KG1 (cell line): ENCODE results near the gene WWC2.
"Not testable (repeated sequence)": the region's sequence is repeated elsewhere in the genome, so short reads cannot be mapped to it uniquely, and the experiment has no call there.

Experiments used
- DNase-seq: peaks from one replicate; lab custom pipeline; 2025; lab: John Stamatoyannopoulos, UW

Gene WWC2

GRCh38 chr4:183142571-183143550 lies 43.8 kb downstream of the WWC2 start:
- DNase-seq: no peak

- no peak for DNase-seq
These were observed 45.7 kb downstream of the WWC2 start for GRCh38 chr4:183144787-183145186.

- no peak for DNase-seq
These were observed 46.7 kb downstream of the WWC2 start for GRCh38 chr4:183145773-183146172.

GRCh38 chr4:183146478-183146877 lies 47.4 kb downstream of the WWC2 start:
- no peak for DNase-seq

GRCh38 chr4:183147196-183147595 lies 48.1 kb downstream of the WWC2 start:
- DNase-seq: no peak

- DNase-seq: no peak
These were observed 48.9 kb downstream of the WWC2 start for GRCh38 chr4:183147983-183148382.

GRCh38 chr4:183149616-183150539 lies 50.8 kb downstream of the WWC2 start:
- DNase-seq: no peak

DNA sequence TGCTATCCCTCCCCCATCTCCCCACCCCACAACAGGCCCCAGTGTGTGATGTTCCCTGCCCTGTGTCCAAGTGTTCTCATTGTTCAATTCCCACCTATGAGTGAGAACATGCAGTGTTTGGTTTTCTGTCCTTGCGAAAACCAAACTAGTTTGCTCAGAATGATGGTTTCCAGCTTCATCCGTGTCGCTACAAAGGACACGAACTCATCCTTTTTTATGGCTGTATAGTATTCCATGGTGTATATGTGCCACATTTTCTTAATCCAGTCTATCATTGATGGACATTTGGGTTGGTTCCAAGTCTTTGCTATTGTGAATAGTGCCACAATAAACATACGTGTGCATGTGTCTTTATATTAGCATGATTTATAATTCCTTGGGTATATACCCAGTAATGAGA lies 51.6 kb downstream of the WWC2 start:
- not testable (repeated sequence) for DNase-seq

- not testable (repeated sequence) for DNase-seq
These were observed 53.2 kb downstream of the WWC2 start for GRCh38 chr4:183152232-183152631.

- DNase-seq: no peak
These were observed 54.3 kb downstream of the WWC2 start for GRCh38 chr4:183153190-183153916.

DNA sequence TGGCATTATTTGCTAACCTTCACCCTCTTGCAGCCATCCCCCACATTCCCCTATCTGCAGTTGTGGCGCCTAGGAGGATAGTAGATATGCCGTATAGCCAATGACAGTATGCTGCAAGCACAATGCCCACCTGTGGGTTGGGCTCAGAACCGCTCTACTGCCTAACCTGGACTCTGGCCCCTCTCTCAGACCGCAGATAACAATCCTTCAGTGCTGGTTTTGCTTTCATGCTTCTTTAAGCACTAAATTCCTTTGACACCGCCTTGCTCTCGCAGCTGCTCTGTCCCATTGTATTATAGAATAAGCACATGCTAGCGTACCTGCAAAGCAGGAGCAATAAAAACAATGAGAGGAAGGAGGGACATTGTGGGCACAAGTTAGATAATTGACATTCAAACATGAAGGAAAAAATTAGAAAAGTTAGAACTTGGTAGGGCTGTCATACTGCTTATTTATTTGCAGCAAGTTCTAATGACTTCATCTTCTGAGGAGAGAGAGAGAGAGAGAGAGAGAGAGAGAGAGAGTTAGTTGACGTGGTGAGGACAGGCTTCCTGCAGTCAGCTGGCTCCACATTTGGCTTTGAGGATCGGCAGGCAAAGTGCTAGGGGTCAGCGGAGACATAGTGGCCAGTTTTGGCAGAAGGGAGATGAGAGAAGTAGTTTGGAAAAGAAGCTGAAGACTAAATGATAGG lies 55.8 kb downstream of the WWC2 start:
- no peak for DNase-seq

- no peak for DNase-seq
These were observed 56.6 kb downstream of the WWC2 start for GRCh38 chr4:183155450-183156184.

- DNase-seq: no peak
These were observed 58.2 kb downstream of the WWC2 start for GRCh38 chr4:183157215-183157614.

DNA sequence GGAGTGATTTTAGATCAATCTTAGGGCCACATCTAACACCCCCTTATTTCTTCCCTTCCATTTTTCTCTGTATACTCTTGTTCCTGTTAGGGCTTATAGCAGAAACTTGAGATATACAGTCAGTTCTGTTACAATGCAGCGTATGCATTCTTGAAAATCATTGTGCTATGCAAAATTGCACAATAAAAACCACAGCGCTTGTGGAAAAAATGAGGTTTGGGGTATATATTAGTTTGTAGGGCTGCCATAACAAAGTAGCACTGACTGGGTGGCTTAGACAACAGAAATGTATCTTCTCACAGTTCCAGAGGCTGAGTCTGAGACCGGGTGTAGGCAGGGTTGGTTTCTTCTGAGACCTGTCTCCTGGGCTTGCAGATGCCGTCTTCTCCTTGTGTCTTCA lies 59.0 kb downstream of the WWC2 start:
- DNase-seq: no peak

GRCh38 chr4:183161630-183162029 lies 62.6 kb downstream of the WWC2 start:
- DNase-seq: no peak

DNA sequence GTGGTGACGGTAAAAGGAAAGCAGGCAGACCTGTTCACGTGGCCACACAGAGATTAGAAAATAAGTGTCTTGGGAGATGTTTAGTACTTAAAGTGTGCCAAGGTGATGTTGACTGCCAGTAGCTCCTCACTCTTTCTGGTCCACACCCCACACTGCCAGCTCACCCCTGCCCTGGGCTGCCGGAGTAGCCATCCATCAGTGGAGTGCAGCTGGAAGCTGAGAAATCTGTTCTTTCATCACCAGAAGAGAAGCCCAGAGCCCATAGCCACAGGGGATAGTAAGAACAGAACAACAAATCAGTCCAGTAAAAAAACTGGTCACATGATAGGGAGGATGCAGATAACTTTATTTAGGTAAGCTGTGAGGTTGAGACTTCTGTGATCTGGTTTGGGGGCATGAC lies 64.1 kb downstream of the WWC2 start:
- DNase-seq: no peak

DNA sequence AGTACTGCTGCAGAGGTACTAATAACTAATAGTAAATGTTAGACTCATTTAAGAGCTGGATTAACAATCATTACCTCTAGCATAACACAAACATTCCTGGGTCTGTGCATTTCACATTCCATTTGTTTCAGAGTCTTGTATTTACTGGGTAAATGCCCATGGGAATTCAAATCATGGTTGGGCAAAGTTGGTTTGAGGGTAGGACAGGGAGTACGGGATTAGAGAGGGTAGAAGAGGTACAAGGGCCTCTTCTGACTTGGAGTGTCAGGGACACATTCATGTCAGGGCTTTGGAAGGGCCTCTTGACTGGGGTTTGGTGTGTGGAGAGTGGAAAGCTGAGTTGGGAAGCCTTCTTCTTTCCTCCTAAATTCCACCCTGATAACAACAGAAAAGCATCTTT lies 65.9 kb downstream of the WWC2 start:
- no peak for DNase-seq

GRCh38 chr4:183165376-183165775 lies 66.3 kb downstream of the WWC2 start:
- DNase-seq: no peak

DNA sequence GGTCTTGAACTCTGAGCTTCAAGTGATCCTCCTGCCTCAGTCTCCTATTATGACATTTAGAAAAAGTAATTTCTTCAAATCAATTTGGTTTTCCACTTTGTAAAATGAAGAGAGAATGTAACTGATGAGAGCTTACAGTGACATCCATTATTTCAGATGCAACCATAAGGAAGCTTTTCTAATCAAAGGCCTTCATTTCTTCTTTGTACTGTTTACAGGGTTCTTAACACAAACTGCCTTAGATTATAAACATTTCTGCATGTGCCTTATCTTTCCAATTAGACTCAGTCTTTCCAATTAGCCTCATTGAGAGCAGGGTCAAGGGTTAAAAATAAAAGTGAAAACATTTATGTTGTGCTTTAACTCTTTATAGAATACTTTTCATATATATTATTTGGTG lies 71.8 kb downstream of the WWC2 start:
- DNase-seq: no peak

GRCh38 chr4:183171484-183172267 lies 72.6 kb downstream of the WWC2 start:
- DNase-seq: no peak
